GM12874 (cell line): ENCODE measurements around the gene FAM89A.

ENCODE experiments used
- CTCF ChIP-seq: IDR thresholded peaks from 2 replicates; pipeline ENCODE4 v1.5.1; 2011; ENCODE audit warnings: low read depth, mild to moderate bottlenecking, control low read depth, low read length, moderate library complexity; ENCODE audit not compliant: insufficient read depth

The FAM89A gene

GRCh38 chr1:231055271-231055670, 15.2 kb upstream of the FAM89A start:
- no peak for TF ChIP-seq CTCF

GRCh38 chr1:231053493-231054162, 13.6 kb upstream of the FAM89A start:
- TF ChIP-seq CTCF, result no peak

- TF ChIP-seq CTCF, result no peak
Measured at GRCh38 chr1:231052777-231053176, 12.7 kb upstream of the FAM89A start.

- no peak for TF ChIP-seq CTCF
Measured at GRCh38 chr1:231050395-231050794, 10.3 kb upstream of the FAM89A start.

GRCh38 chr1:231049121-231049979, 9.3 kb upstream of the FAM89A start:
- no peak for TF ChIP-seq CTCF

- TF ChIP-seq CTCF, result no peak
Measured at GRCh38 chr1:231046730-231047395, 6.8 kb upstream of the FAM89A start.

- no peak for TF ChIP-seq CTCF
Measured at GRCh38 chr1:231045286-231045685, 5.2 kb upstream of the FAM89A start.
